HCT116 (cell line): ENCODE data around the gene PANK4. TPM values are rescaled to one million over a fixed set of nuclear protein-coding genes. Genes with fewer than 3 reads are reported as not detected.

Experiments
- ATAC-seq: fragments of 200-7000 bp; cut with Tn5 transposase; 2 replicates; pipeline ENCODE4 v1.9.1; 2020; ENCODE audit warnings: mild to moderate bottlenecking, moderate library complexity
- BruUV-seq: library from RNA; stranded (reverse); fragments of 400-500 nt; replicated peaks from 2 replicates; lab custom pipeline; 2021; lab: Mats Ljungman, UMichigan
- CTCF ChIA-PET: fragments of 300-600 bp; sonication (Branson Sonifier 250); formaldehyde crosslinking; loops from one replicate; lab custom pipeline; 2021; ENCODE audit warnings: antibody characterized with exemption; lab: Charles Lee
- POLR2A ChIA-PET: fragments of 300-600, 350-600 bp; sonication (Branson Sonifier 250); formaldehyde crosslinking; loops from one replicate; lab custom pipeline; 2021; ENCODE audit warnings: antibody characterized with exemption; lab: Charles Lee
- RAD21 ChIA-PET, 2 experiments: fragments of 300-600 bp; sonication (Branson Sonifier 250); formaldehyde crosslinking; loops; one replicate each; lab custom pipeline; 2023; ENCODE audit warnings: low total read pairs in 2 of 2; ENCODE audit not compliant: uncharacterized antibody in 2 of 2, unreplicated experiment in 2 of 2, low non-redundant PET in 1 of 2; lab: Charles Lee
- DNase-seq: peaks from one replicate; pipeline ENCODE4 v3.0.0-alpha.2; 2010; ENCODE audit warnings: low read depth, low spot score
- H2AFZ ChIP-seq: fragments of 200-600 bp; shearing (Covaris generic), sonication (generic); 2 replicates; pipeline ENCODE4 v1.6.1; 2017; ENCODE audit warnings: low read depth, mixed run types, mixed read lengths, antibody characterized with exemption, low read length; ENCODE audit not compliant: poor library complexity, severe bottlenecking
- H3K27ac ChIP-seq: 2 replicates; pipeline ENCODE4 v1.5.1; 2012; ENCODE audit warnings: low read depth, low read length
- H3K27me3 ChIP-seq: fragments of 200-600 bp; sonication (generic); 2 replicates; pipeline ENCODE4 v1.6.1; 2016; ENCODE audit warnings: mixed run types, low read length, mixed read lengths; ENCODE audit not compliant: insufficient read depth
- H3K36me3 ChIP-seq, 2 experiments: fragments of 200-500 bp in 1 of 2; fragments of 200-600 bp in 1 of 2; sonication (Bioruptor generic) in 1 of 2; sonication (generic) in 1 of 2; 2 replicates each; pipeline versions ENCODE4 v1.5.1 to v1.6.1; 2014 to 2016; ENCODE audit warnings: low read length in 2 of 2, inconsistent platforms in 1 of 2, mixed read lengths in 1 of 2, mixed run types in 1 of 2; ENCODE audit not compliant: insufficient read depth in 2 of 2, control insufficient read depth in 1 of 2
- H3K4me1 ChIP-seq, 2 experiments: fragments of 200-600 bp in 1 of 2; sonication (generic) in 1 of 2; 2 replicates each; pipeline versions ENCODE4 v1.5.1 to v1.6.1; 2012 to 2017; ENCODE audit warnings: low read length in 2 of 2, inconsistent platforms in 1 of 2, mild to moderate bottlenecking in 1 of 2, mixed read lengths in 1 of 2, mixed run types in 1 of 2, moderate library complexity in 1 of 2; ENCODE audit not compliant: insufficient read depth in 2 of 2, control insufficient read depth in 1 of 2
- H3K4me2 ChIP-seq: fragments of 200-600 bp; sonication (generic); 2 replicates; pipeline ENCODE4 v1.6.1; 2017; ENCODE audit warnings: mixed run types, low read length, mixed read lengths
- H3K4me3 ChIP-seq, 2 experiments: fragments of 200-600 bp in 1 of 2; sonication (generic) in 1 of 2; replicated peaks in 1 of 2; 2 replicates each; pipeline ENCODE4 v1.5.1; 2011 to 2016; ENCODE audit warnings: low read length in 2 of 2, control low read depth in 1 of 2, low read depth in 1 of 2, mild to moderate bottlenecking in 1 of 2, mixed read lengths in 1 of 2, mixed run types in 1 of 2
- H3K79me2 ChIP-seq: fragments of 200-600 bp; sonication (generic); 2 replicates; pipeline ENCODE4 v1.6.1; 2017; ENCODE audit warnings: mild to moderate bottlenecking, mixed run types, low read length, moderate library complexity, mixed read lengths; ENCODE audit not compliant: insufficient read depth
- H3K9ac ChIP-seq: fragments of 200-600 bp; sonication (generic); 2 replicates; pipeline ENCODE4 v1.6.1; 2016; ENCODE audit warnings: low read length, mixed read lengths
- H3K9me2 ChIP-seq: fragments of 200-600 bp; sonication (generic), shearing (Covaris generic); 2 replicates; pipeline ENCODE4 v1.6.1; 2017; ENCODE audit warnings: mixed run types, mild to moderate bottlenecking, moderate library complexity; ENCODE audit not compliant: insufficient read depth
- H3K9me3 ChIP-seq, 2 experiments: fragments of 200-500 bp in 1 of 2; fragments of 200-600 bp in 1 of 2; sonication (Bioruptor generic) in 1 of 2; sonication (generic) in 1 of 2; 2 replicates each; pipeline ENCODE4 v1.6.1; 2014 to 2017; ENCODE audit warnings: low read length in 2 of 2, mixed read lengths in 2 of 2, inconsistent platforms in 1 of 2, low read depth in 1 of 2, mild to moderate bottlenecking in 1 of 2, mixed run types in 1 of 2, moderate library complexity in 1 of 2; ENCODE audit not compliant: control insufficient read depth in 1 of 2, insufficient read depth in 1 of 2
- H4K20me1 ChIP-seq: fragments of 200-600 bp; sonication (generic), shearing (Covaris generic); 2 replicates; pipeline ENCODE4 v1.6.1; 2017; ENCODE audit warnings: mixed run types, mild to moderate bottlenecking, moderate library complexity; ENCODE audit not compliant: insufficient read depth
- CEBPB ChIP-seq: IDR thresholded peaks from 2 replicates; pipeline ENCODE4 v1.6.1; 2012; ENCODE audit warnings: low read depth
- EGR1 ChIP-seq: IDR thresholded peaks from 2 replicates; pipeline ENCODE4 v1.6.1; 2012; ENCODE audit warnings: low read depth
- ELF1 ChIP-seq: IDR thresholded peaks from 2 replicates; pipeline ENCODE4 v1.6.1; 2012; ENCODE audit warnings: low read depth, borderline replicate concordance
- EZH2 ChIP-seq: fragments of 200-600 bp; sonication (generic); IDR thresholded peaks from 2 replicates; pipeline ENCODE4 v1.6.1; 2017; ENCODE audit warnings: antibody characterized with exemption, mixed run types
- EZH2phosphoT487 ChIP-seq: fragments of 200-600 bp; IDR thresholded peaks from 2 replicates; pipeline ENCODE4 v1.6.1; 2018; ENCODE audit warnings: antibody characterized with exemption, borderline replicate concordance
- FOSL1 ChIP-seq: IDR thresholded peaks from 2 replicates; pipeline ENCODE4 v1.6.1; 2012; ENCODE audit warnings: low read depth
- POLR2A ChIP-seq: IDR thresholded peaks from 2 replicates; pipeline ENCODE4 v1.7.0; 2011; ENCODE audit warnings: borderline replicate concordance; ENCODE audit not compliant: insufficient read depth, insufficient read length; ENCODE audit errors: extremely low read depth
- POLR2AphosphoS5 ChIP-seq: IDR thresholded peaks from 2 replicates; pipeline ENCODE4 v1.6.1; 2011; ENCODE audit warnings: mild to moderate bottlenecking, low read depth, low read length, moderate library complexity
- RAD21 ChIP-seq: IDR thresholded peaks from 2 replicates; pipeline ENCODE4 v1.6.1; 2012; ENCODE audit warnings: low read depth, mild to moderate bottlenecking
- SP1 ChIP-seq: IDR thresholded peaks from 2 replicates; pipeline ENCODE4 v1.6.1; 2012; ENCODE audit warnings: low read depth
- SRF ChIP-seq: IDR thresholded peaks from 2 replicates; pipeline ENCODE4 v1.6.1; 2012; ENCODE audit warnings: low read depth
- TCF7L2 ChIP-seq: IDR thresholded peaks from 2 replicates; pipeline ENCODE4 v1.7.0; 2011; ENCODE audit warnings: borderline replicate concordance, inconsistent platforms; ENCODE audit not compliant: insufficient read depth, insufficient read length; ENCODE audit errors: extremely low read depth
- YY1 ChIP-seq: IDR thresholded peaks from 2 replicates; pipeline ENCODE4 v1.6.1; 2011; ENCODE audit warnings: low read length, low read depth, moderate library complexity, mild to moderate bottlenecking; ENCODE audit not compliant: insufficient replicate concordance; ENCODE audit errors: extremely low read depth
- ZFX ChIP-seq: fragments of 450-650 bp; IDR thresholded peaks from 2 replicates; pipeline ENCODE4 v1.6.1; 2017
- ZNF274 ChIP-seq: fragments of 200-500 bp; sonication (Bioruptor generic); IDR thresholded peaks from 2 replicates; pipeline ENCODE4 v1.6.1; 2014; ENCODE audit warnings: mild to moderate bottlenecking, low read depth, low read length, inconsistent platforms
- intact Hi-C: fragments of 100-400 bp; cut with micrococcal nuclease; formaldehyde crosslinking; loops from 2 replicates; pipeline ENCODE4 v1.10.0; 2022
- total RNA-seq: library from RNA; stranded (reverse); gene quantifications from one replicate; pipeline ENCODE4 v1.2.1, GENCODE V29; 2021; ENCODE audit not compliant: unreplicated experiment
- TF ChIP-seq, protein P1 (sequence below): IDR thresholded peaks from 2 replicates; pipeline ENCODE4 v1.6.1; 2012
- TF ChIP-seq, protein P2 (sequence below), 3 experiments: fragments of 200-600 bp in 1 of 3; sonication (generic) in 1 of 3; IDR thresholded peaks in 2 of 3; conservative IDR thresholded peaks in 1 of 3; 2 replicates each; pipeline ENCODE4 v1.5.1; 2012 to 2017; ENCODE audit warnings: low read depth in 2 of 3, low read length in 2 of 3, antibody characterized with exemption in 1 of 3, borderline replicate concordance in 1 of 3, control low read depth in 1 of 3, mild to moderate bottlenecking in 1 of 3, mixed read lengths in 1 of 3, mixed run types in 1 of 3, moderate library complexity in 1 of 3; ENCODE audit not compliant: insufficient read depth in 1 of 3
- TF ChIP-seq, protein P3 (sequence below): IDR thresholded peaks from 2 replicates; pipeline ENCODE4 v1.6.1; 2012

PANK4 gene
- total RNA-seq, 1 experiment from 2014 or later, result 38.5 TPM

DNA sequence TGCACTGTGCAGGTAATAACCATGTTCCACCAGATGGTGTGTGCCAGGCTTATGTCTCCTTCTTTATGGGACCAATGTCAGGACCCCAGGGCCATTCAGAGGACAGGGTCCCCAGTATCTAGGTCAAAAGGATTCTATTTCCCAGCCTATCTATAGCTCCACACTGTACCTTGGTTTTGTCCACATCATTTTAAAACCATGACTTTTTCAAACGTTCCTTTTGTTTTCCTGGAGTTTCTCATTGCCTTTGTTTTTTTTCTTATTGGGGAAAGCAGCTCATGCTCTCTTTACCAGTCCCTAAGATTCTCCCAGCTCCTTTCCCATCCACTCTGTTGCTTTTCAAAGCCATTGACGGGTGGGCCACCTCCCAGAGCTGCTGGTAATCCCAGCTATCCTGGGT is 37.7 kb downstream of the PANK4 start:
- RAD21 ChIA-PET, result no interaction called here
- TF ChIP-seq ELF1 (no peak), EZH2phosphoT487 (no peak), SP1 (no peak), ZFX (no peak), CEBPB (no peak), FOSL1 (no peak), SRF (no peak), EZH2 (no peak), YY1 (no peak), EGR1 (no peak), ZNF274 (no peak), POLR2AphosphoS5 (no peak), POLR2A (no peak), RAD21 (no peak), TCF7L2 (no peak)
- TF ChIP-seq, protein P1, sequence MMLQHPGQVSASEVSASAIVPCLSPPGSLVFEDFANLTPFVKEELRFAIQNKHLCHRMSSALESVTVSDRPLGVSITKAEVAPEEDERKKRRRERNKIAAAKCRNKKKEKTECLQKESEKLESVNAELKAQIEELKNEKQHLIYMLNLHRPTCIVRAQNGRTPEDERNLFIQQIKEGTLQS, result no peak
- TF ChIP-seq, protein P2, sequence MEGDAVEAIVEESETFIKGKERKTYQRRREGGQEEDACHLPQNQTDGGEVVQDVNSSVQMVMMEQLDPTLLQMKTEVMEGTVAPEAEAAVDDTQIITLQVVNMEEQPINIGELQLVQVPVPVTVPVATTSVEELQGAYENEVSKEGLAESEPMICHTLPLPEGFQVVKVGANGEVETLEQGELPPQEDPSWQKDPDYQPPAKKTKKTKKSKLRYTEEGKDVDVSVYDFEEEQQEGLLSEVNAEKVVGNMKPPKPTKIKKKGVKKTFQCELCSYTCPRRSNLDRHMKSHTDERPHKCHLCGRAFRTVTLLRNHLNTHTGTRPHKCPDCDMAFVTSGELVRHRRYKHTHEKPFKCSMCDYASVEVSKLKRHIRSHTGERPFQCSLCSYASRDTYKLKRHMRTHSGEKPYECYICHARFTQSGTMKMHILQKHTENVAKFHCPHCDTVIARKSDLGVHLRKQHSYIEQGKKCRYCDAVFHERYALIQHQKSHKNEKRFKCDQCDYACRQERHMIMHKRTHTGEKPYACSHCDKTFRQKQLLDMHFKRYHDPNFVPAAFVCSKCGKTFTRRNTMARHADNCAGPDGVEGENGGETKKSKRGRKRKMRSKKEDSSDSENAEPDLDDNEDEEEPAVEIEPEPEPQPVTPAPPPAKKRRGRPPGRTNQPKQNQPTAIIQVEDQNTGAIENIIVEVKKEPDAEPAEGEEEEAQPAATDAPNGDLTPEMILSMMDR (IDR thresholded peaks at IDR 0.05 in 2 of 3, conservative IDR thresholded peaks at IDR 0.05 in 1 of 3; ENCODE audit: borderline replicate concordance in 1 of 3, insufficient read depth in 1 of 3, low read depth in 2 of 3, low read length in 2 of 3), result no peak
- TF ChIP-seq, protein P3, sequence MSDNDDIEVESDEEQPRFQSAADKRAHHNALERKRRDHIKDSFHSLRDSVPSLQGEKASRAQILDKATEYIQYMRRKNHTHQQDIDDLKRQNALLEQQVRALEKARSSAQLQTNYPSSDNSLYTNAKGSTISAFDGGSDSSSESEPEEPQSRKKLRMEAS, result no peak
- Histone ChIP-seq H3K36me3 (no peaks in the 10 kb centered on the region), H3K9me2 (no peaks in the 10 kb centered on the region), H4K20me1 (no peaks in the 10 kb centered on the region), H3K27me3 (no peaks in the 10 kb centered on the region), H3K9me3 (peaks cover 4 to 7% of the 10 kb centered on the region in 2 experiments; a peak in 2 of 4 replicates), H2AFZ (no peak overlapping the region), H3K4me2 (no peak overlapping the region), H3K4me1 (peaks cover 0 to under 1% of the 10 kb centered on the region in 2 experiments; a peak in 1 of 4 replicates), H3K27ac (no peak overlapping the region), H3K9ac (no peak overlapping the region), H3K79me2 (no peaks in the 10 kb centered on the region), H3K4me3 (no peak overlapping the region)
- intact Hi-C loops, result no loop called here
- POLR2A ChIA-PET, result no interaction called here
- BruUV-seq, result no TSS peak
- DNase-seq (no peak), ATAC-seq (no peak)
- CTCF ChIA-PET, result no interaction called here
